Renal cortex interstitium (tissue), 11 donors: ENCODE measurements around the gene ZNF764. TPM values are rescaled to one million over a fixed set of nuclear protein-coding genes. Genes with fewer than 3 reads are reported as not detected.

Experiments
- DNase-seq, 11 donors: peaks; one replicate each; pipeline ENCODE4 v3.0.0-alpha.2; 2013; ENCODE audit warnings: low read depth in 9 of 11, low spot score in 4 of 11; ENCODE audit errors: extremely low read depth in 1 of 11
- polyA plus RNA-seq, 3 donors: library from polyadenylated mRNA; unstranded; fragments of 120-200 nt; gene quantifications; one replicate each; pipeline ENCODE4 v1.2.1, GENCODE V29; 2013; ENCODE audit not compliant: insufficient read length in 3 of 3

Gene ZNF764
- polyA plus RNA-seq, 3 donors: 10.8 to 15.8 (median 12.5) TPM

GRCh38 chr16:30521873-30522641, 36.1 kb downstream of the ZNF764 start:
- peak in 4 of 11 donors; percentile 22 to 63 (median 54) for DNase-seq

GRCh38 chr16:30521476-30521872, 36.7 kb downstream of the ZNF764 start:
- no peak for DNase-seq

GRCh38 chr16:30519120-30520049, 38.8 kb downstream of the ZNF764 start:
- no peak for DNase-seq

GRCh38 chr16:30518552-30518951, 39.6 kb downstream of the ZNF764 start:
- DNase-seq: no peak

- DNase-seq: no peak
Observed at GRCh38 chr16:30515275-30515674, 42.9 kb downstream of the ZNF764 start.

- no peak for DNase-seq
Observed at GRCh38 chr16:30511509-30511908, 46.7 kb downstream of the ZNF764 start.

- DNase-seq: no peak
Observed at GRCh38 chr16:30510376-30510938, 47.7 kb downstream of the ZNF764 start.

GRCh38 chr16:30509081-30509765, 49.0 kb downstream of the ZNF764 start:
- no peak for DNase-seq

Other genes starting within 250 kb of the ZNF764 start
- gene CD2BP2, start 203.1 kb downstream of the ZNF764 start, polyA plus RNA-seq: 10 to 100 TPM; 53.8 to 60.5 (median 56.7) TPM
- 10 to 100 TPM; 31.1 to 38.7 (median 38.2) TPM for gene TBC1D10B, start 187.9 kb downstream of the ZNF764 start, polyA plus RNA-seq
- gene MYL11, start 183.6 kb downstream of the ZNF764 start, polyA plus RNA-seq: 1 to 10 TPM in 2 of 3 donors, under 1 TPM in 1; 0.56 to 4.5 (median 1.2) TPM
- 1 to 10 TPM; 1.7 to 3.1 (median 3.1) TPM for gene SEPTIN1, start 175.8 kb downstream of the ZNF764 start, polyA plus RNA-seq
- 10 to 100 TPM; 13.1 to 16.5 (median 13.4) TPM for gene ZNF48, start 163.0 kb downstream of the ZNF764 start, polyA plus RNA-seq
- gene ZNF771, start 150.8 kb downstream of the ZNF764 start, polyA plus RNA-seq: 1 to 10 TPM; 4.7 to 9.2 (median 7.2) TPM
- gene DCTPP1, start 128.3 kb downstream of the ZNF764 start, polyA plus RNA-seq: 10 to 100 TPM; 45.0 to 56.9 (median 48.6) TPM
- 10 to 100 TPM; 91.7 to 98.4 (median 94.5) TPM for gene SEPHS2, start 112.5 kb downstream of the ZNF764 start, polyA plus RNA-seq
- 1 to 10 TPM; 1.9 to 2.9 (median 2.6) TPM for gene ITGAL, start 85.6 kb downstream of the ZNF764 start, polyA plus RNA-seq
- gene ZNF768, start 31.8 kb downstream of the ZNF764 start, polyA plus RNA-seq: 10 to 100 TPM; 48.0 to 66.6 (median 54.7) TPM
- 10 to 100 TPM in 2 of 3 donors, 1 to 10 TPM in 1; 9.6 to 10.5 (median 10.1) TPM for gene ZNF747, start 23.5 kb downstream of the ZNF764 start, polyA plus RNA-seq
- 10 to 100 TPM; 10.1 to 16.7 (median 14.7) TPM for gene ZNF688, start 13.3 kb upstream of the ZNF764 start, polyA plus RNA-seq
- 10 to 100 TPM; 20.2 to 32.3 (median 23.7) TPM for gene ZNF785, start 27.3 kb upstream of the ZNF764 start, polyA plus RNA-seq
- gene ZNF689, start 52.0 kb upstream of the ZNF764 start, polyA plus RNA-seq: 10 to 100 TPM; 12.8 to 16.0 (median 14.7) TPM
- 10 to 100 TPM; 44.8 to 54.8 (median 46.6) TPM for gene PRR14, start 92.6 kb upstream of the ZNF764 start, polyA plus RNA-seq
- gene FBRS, start 100.1 kb upstream of the ZNF764 start, polyA plus RNA-seq: 10 to 100 TPM; 48.7 to 78.6 (median 67.4) TPM
- gene SRCAP, start 140.8 kb upstream of the ZNF764 start, polyA plus RNA-seq: 10 to 100 TPM; 29.6 to 44.3 (median 39.2) TPM
- 10 to 100 TPM; 29.8 to 39.2 (median 30.1) TPM for gene PHKG2, start 190.1 kb upstream of the ZNF764 start, polyA plus RNA-seq
- 10 to 100 TPM in 2 of 3 donors, 1 to 10 TPM in 1; 8.4 to 13.1 (median 12.8) TPM for gene CFAP119, start 203.7 kb upstream of the ZNF764 start, polyA plus RNA-seq
- 100 to 1,000 TPM; 119 to 124 (median 120) TPM for gene RNF40, start 203.9 kb upstream of the ZNF764 start, polyA plus RNA-seq
- gene ZNF629, start 228.8 kb upstream of the ZNF764 start, polyA plus RNA-seq: 10 to 100 TPM; 25.6 to 31.6 (median 28.3) TPM